HG03469 (cell line): ENCODE data around the gene PAN2.
A peak's percentile ranks its signal among the peaks of the same experiment; 100 is the strongest.
"Not testable (repeated sequence)": the region's sequence is repeated elsewhere in the genome, so short reads cannot be mapped to it uniquely, and the experiment has no call there.

Source experiments
- ATAC-seq: cut with Tn5 transposase; IDR thresholded peaks from one replicate; pipeline ENCODE4 v1.9.1; 2021; ENCODE audit warnings: mild to moderate bottlenecking, moderate library complexity, moderate number of reproducible peaks; ENCODE audit not compliant: unreplicated experiment

PAN2 gene

GRCh38 chr12:56308714-56309113 is 25.1 kb downstream of the PAN2 start:
- ATAC-seq = no peak

- no peak for ATAC-seq
Observed at GRCh38 chr12:56307221-56307965, 26.4 kb downstream of the PAN2 start.

GRCh38 chr12:56304872-56305590 is 28.8 kb downstream of the PAN2 start:
- ATAC-seq = no peak

GRCh38 chr12:56304276-56304675 is 29.5 kb downstream of the PAN2 start:
- no peak for ATAC-seq

GRCh38 chr12:56300644-56301464 is 32.9 kb downstream of the PAN2 start:
- no peak for ATAC-seq

GRCh38 chr12:56299853-56300643 is 33.8 kb downstream of the PAN2 start, which contains the start of gene CS:
TSS of gene CS (minus strand) at chr12:56300330. CDS start at chr12:56300201, 129 bp downstream.
- ATAC-seq = peak; percentile 80

- ATAC-seq = no peak
Observed at GRCh38 chr12:56299308-56299852, 34.4 kb downstream of the PAN2 start.

- ATAC-seq = no peak
Observed at GRCh38 chr12:56298828-56299227, 35.0 kb downstream of the PAN2 start.

GRCh38 chr12:56297400-56297799 is 36.4 kb downstream of the PAN2 start:
- no peak for ATAC-seq

GRCh38 chr12:56296295-56296694 is 37.5 kb downstream of the PAN2 start:
- no peak for ATAC-seq

GRCh38 chr12:56293795-56294194 is 40.0 kb downstream of the PAN2 start:
- no peak for ATAC-seq

GRCh38 chr12:56288705-56289387 is 45.0 kb downstream of the PAN2 start:
- ATAC-seq = no peak

- ATAC-seq = no peak
Observed at GRCh38 chr12:56286044-56286830, 47.6 kb downstream of the PAN2 start.

- not testable (repeated sequence) for ATAC-seq
Observed at GRCh38 chr12:56284263-56284662, 49.5 kb downstream of the PAN2 start.

GRCh38 chr12:56282579-56282978 is 51.2 kb downstream of the PAN2 start:
- no peak for ATAC-seq

GRCh38 chr12:56282030-56282429 is 51.8 kb downstream of the PAN2 start:
- no peak for ATAC-seq

GRCh38 chr12:56280849-56281248 is 53.0 kb downstream of the PAN2 start:
- no peak for ATAC-seq

- ATAC-seq = no peak
Observed at GRCh38 chr12:56278905-56279304, 54.9 kb downstream of the PAN2 start.

- ATAC-seq = no peak
Observed at GRCh38 chr12:56274299-56274698, 59.5 kb downstream of the PAN2 start.
